ENCODE measurements around the gene PDE9A. TPM values are rescaled to one million over a fixed set of nuclear protein-coding genes. Genes with fewer than 3 reads are reported as not detected.
"Not testable (repeated sequence)": the region's sequence is repeated elsewhere in the genome, so short reads cannot be mapped to it uniquely, and the experiment has no call there.

The PDE9A gene
- polyA plus RNA-seq, 1 donor: 7.8 TPM

- no peak for DNase-seq (ENCODE audit: low read depth)
Measured at GRCh38 chr21:42624095-42624790, 29.2 kb upstream of the PDE9A start.

- DNase-seq (ENCODE audit: low read depth): no peak
Measured at GRCh38 chr21:42624936-42625335, 28.5 kb upstream of the PDE9A start.

- no peak for DNase-seq (ENCODE audit: low read depth)
Measured at GRCh38 chr21:42626171-42626570, 27.2 kb upstream of the PDE9A start.

DNA sequence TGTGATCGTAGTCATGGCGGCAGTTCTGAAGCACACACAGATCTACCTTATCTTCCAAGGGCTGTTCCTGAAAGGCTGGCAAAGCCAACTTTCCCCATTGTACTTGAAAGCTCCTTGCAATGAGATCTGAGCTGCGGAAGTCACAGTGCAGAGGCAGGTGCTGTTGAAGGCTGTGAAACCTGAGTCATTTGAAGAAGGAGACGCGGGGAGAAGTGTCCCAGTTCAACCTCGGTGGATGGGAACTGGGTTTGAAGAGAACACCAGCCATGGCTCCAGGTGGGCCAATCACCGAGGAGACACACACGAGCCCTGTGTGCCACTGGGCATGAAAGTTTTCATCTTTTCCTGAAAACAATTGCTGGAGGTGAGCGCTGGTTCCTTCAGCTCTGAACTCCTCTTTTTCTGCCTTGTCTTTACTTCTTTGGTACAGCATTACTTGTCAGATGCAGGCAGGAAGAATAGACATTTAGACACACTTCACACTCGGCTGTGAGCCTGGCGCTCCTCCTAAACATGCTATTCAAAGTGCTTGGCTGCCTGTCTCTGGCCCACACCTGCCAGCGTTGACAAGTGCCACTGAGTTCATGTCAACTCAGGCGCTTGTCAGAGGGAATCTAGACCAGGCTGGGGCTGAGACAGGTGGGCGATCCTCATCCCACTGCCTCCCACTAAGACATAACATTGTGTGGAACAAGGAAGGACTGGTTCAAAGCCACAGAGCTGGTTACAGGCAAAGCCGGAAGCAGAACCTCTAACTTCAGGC, 25.7 kb upstream of the PDE9A start:
- DNase-seq (ENCODE audit: low read depth): no peak

GRCh38 chr21:42628466-42629061, 24.9 kb upstream of the PDE9A start:
- DNase-seq (ENCODE audit: low read depth): not testable (repeated sequence)

- DNase-seq (ENCODE audit: low read depth): no peak
Measured at GRCh38 chr21:42629933-42630589, 23.4 kb upstream of the PDE9A start.

- DNase-seq (ENCODE audit: low read depth): no peak
Measured at GRCh38 chr21:42630626-42631025, 22.8 kb upstream of the PDE9A start.

GRCh38 chr21:42631142-42631541, 22.3 kb upstream of the PDE9A start:
- DNase-seq (ENCODE audit: low read depth): no peak

DNA sequence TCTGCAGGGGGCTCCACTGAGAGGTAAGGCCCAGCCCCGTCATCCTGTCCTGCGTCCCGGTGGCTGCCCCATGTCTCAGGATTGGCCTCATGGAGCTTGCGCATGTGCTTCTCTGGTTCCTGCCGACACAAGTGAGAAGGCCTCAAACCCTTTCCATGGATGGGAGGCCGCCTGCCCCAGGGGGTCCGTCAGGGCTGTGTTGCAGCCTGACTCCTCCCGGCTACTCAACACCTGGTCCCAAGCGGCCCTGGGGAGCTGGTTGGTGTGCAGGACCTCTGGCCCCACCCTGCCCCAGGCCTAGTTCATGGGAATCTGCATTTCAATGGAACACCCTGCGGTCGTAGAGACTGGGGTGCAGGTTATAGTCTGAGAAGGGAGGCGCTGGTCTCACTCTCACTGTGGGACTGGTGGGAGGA, 21.1 kb upstream of the PDE9A start:
- DNase-seq (ENCODE audit: low read depth): no peak

GRCh38 chr21:42632771-42633690, 20.4 kb upstream of the PDE9A start:
- no peak for DNase-seq (ENCODE audit: low read depth)

- DNase-seq (ENCODE audit: low read depth): no peak
Measured at GRCh38 chr21:42633858-42634257, 19.6 kb upstream of the PDE9A start.

DNA sequence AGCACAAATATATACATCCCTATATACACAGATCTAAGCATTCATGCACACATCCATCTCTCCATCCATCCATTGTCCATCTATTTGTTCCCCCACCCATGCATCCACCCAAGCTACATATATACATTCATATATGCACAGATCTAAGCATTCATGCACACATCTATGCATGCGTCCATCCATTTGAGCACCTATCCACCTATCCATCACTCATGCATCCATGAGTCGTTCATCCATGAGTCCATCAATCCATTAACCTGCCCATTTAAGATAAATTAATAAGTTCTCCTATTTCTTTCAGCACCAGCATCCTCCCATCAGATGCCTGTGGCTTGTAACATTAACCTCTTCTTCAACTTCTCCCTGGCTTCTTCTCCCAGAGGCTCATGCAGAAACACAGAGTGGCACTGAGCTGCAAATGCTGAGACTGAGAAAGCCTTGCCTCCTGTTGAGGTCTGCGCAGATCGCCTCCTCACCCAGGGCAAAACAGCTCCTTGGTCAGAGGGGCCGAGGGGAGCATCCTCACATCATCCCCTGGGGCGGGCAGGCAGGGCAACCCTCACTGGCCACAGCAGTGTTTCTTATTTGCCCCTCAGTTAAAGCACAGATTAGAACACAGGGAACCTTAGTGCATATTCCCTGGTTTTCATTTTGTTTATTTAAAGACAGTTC, 17.4 kb upstream of the PDE9A start:
- no peak for DNase-seq (ENCODE audit: low read depth)

DNA sequence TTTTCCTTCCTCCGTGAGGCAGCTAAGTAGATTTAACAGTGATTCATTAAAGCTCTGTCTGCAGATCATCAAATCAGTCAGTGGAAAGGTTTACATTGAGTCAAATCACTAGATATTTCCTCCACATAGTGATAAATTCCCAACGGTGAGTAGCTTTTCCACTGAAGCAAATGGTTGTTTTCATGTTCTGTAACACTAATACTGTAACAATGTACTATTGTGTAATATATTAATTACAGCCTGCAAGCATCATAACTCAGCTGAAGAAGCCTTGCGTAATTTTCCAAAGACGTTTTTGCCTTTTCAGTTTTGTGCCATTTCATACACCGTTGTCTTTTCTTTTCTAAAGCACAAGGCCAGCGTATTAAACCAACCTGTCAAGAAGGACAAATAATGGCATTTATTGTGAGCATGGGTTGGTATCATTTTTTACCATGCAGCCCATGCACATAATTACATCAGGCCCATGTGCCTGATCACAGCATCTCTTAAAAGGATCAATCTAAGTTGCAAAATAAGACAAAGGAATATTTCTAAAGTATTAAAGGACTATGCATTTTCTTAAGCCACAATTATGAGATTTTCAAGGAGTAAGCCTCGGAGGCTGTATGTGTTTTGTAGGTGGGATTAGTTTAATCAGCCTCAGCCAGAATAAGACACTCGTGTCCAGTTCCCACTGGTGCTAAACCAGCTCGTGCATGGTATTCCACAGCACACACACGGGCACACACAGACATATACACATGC, 16.7 kb upstream of the PDE9A start:
- DNase-seq (ENCODE audit: low read depth): no peak

DNA sequence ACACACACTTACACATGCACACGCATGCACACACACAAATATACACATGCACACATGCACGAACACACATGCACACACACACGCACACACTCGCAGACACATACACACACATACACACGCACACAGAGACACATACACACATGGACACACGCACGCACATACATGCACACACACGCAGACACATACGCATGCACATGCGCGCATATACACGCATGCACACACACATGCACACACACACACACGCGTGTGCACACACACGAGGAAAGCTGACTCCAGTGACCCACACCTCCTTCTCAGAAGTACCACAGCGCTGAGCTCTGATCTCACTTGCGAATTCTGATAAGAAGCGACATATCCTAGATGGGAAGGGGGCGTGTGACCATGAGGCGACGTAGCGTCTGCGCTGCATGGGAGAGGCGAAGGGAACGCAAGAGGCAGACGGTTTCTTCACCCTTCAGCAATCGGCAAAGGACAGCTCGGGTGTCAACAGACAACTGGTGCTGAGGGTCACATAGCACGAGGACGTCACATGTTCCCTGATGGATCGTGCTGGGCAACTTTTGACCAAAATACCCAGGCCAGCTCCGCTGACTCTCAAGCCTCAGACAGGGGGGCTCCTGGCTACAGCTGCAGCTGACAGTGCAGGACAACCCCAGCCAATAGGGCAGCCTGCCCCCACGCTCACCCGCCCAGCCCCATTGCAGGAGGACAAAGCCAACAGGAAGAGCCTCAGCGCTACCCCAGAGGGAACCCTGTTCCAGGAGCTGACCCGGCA, 16.0 kb upstream of the PDE9A start:
- DNase-seq (ENCODE audit: low read depth): no peak

GRCh38 chr21:42638266-42638863, 15.1 kb upstream of the PDE9A start:
- DNase-seq (ENCODE audit: low read depth): no peak

DNA sequence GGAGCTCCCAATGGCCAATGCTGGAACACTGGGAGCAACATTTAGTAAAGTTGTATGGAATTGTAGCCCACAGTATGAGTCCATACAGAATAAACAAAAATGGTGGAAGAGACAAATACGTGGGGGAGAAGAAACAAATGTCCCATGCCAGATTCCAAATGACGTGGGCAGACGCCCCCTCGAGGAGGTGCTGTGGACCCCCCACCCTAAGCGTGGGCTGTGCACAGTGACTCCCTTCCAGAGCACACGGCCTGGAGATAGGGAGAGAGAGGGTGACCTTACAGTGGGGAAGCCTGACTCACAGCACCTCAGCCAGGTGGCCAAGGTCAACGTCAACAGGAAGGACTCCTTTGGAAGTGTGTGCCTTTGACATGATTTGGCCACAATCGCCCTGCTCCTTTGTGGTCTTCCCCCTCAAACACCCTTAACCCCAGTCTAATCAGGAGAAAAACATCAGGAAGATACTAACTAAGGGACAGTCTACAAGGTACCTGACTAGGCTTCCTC, 13.7 kb upstream of the PDE9A start:
- DNase-seq (ENCODE audit: low read depth): no peak

DNA sequence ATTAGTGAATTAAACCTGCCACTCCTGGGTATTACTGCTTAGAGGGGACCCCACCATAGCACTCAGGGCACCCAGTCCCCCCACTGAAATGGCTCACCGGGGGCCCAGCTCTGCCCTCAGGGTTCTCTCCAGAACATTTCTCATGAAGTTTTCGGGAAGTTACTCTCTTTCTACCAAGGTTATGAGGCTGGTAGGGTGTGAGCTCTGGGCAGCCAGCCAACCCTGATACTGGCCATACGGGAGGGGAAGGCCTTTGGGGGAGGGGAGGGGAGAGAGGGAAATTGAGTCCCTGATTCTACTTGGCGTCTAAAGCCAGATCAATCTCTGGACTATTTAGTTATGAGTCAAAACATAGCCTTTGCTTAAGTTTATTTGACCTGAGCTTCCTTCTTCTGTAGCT, 12.9 kb upstream of the PDE9A start:
- DNase-seq (ENCODE audit: low read depth): no peak

Data from forelimb muscle (tissue), 1 donor.